Calu3 (cell line): ENCODE measurements around the gene AHCY. TPM values are rescaled to one million over a fixed set of nuclear protein-coding genes. Genes with fewer than 3 reads are reported as not detected.
"Not testable (repeated sequence)": the region's sequence is repeated elsewhere in the genome, so short reads cannot be mapped to it uniquely, and the experiment has no call there.

Experiments used
- BruUV-seq: library from RNA; stranded (reverse); fragments of 400-500 nt; replicated peaks from 2 replicates; lab custom pipeline; 2021; lab: Mats Ljungman, UMichigan
- CTCF ChIA-PET: fragments of 300-600 bp; sonication (Branson Sonifier 250); formaldehyde crosslinking; loops from one replicate; lab custom pipeline; 2022; ENCODE audit warnings: antibody characterized with exemption; lab: Charles Lee
- DNase-seq: peaks from one replicate; pipeline ENCODE4 v3.0.0; 2022
- H3K27ac Mint-ChIP-seq: one replicate; pipeline ENCODE4 v1.8.0; 2022; ENCODE audit warnings: mixed read lengths; ENCODE audit not compliant: unreplicated experiment
- H3K27me3 Mint-ChIP-seq: one replicate; pipeline ENCODE4 v1.8.0; 2022; ENCODE audit warnings: mixed read lengths; ENCODE audit not compliant: unreplicated experiment
- H3K36me3 Mint-ChIP-seq: one replicate; pipeline ENCODE4 v1.8.0; 2022; ENCODE audit warnings: mild to moderate bottlenecking, moderate library complexity, mixed read lengths; ENCODE audit not compliant: insufficient read depth, unreplicated experiment
- H3K4me1 Mint-ChIP-seq: one replicate; pipeline ENCODE4 v1.8.0; 2022; ENCODE audit warnings: mild to moderate bottlenecking, low read depth, mixed read lengths; ENCODE audit not compliant: unreplicated experiment
- H3K4me3 Mint-ChIP-seq: one replicate; pipeline ENCODE4 v1.8.0; 2022; ENCODE audit warnings: mild to moderate bottlenecking, low read depth, moderate library complexity, mixed read lengths; ENCODE audit not compliant: unreplicated experiment
- H3K9me3 Mint-ChIP-seq: one replicate; pipeline ENCODE4 v1.8.0; 2022; ENCODE audit warnings: low read depth, mixed read lengths; ENCODE audit not compliant: unreplicated experiment
- CTCF ChIP-seq: fragments of 200-600 bp; IDR thresholded peaks from one replicate; pipeline ENCODE4 v1.8.0; 2022; ENCODE audit warnings: antibody characterized with exemption; ENCODE audit not compliant: unreplicated experiment
- intact Hi-C: fragments of 100-400 bp; cut with micrococcal nuclease; formaldehyde crosslinking; loops from one replicate; pipeline ENCODE4 v1.10.0; 2022; ENCODE audit not compliant: unreplicated experiment
- total RNA-seq: library from RNA; stranded (reverse); gene quantifications from 2 replicates; pipeline ENCODE4 v1.2.3, GENCODE V29; 2022

Gene AHCY
- total RNA-seq, 1 experiment from 2014 or later = 179 TPM

- Mint-ChIP-seq H3K27me3 (no peaks in the 10 kb centered on the region), H3K4me3 (no peak overlapping the region), H3K27ac (no peak overlapping the region), H3K4me1 (peaks cover 23% of the 10 kb centered on the region), H3K9me3 (no peaks in the 10 kb centered on the region), H3K36me3 (no peaks in the 10 kb centered on the region)
- TF ChIP-seq CTCF = no peak
- intact Hi-C loops = no loop called here
- no TSS peak for BruUV-seq
- CTCF ChIA-PET = interaction anchor here (1.0 to 1.3 kb wide), 2 partner anchors 10 to 17 kb away, joined by 4 read pairs; no protein-coding TSS in a partner anchor
- no peak for DNase-seq
Measured at GRCh38 chr20:34345402-34345736, 42.2 kb upstream of the AHCY start.

GRCh38 chr20:34344238-34344637 lies 41.1 kb upstream of the AHCY start:
- BruUV-seq = no TSS peak
- intact Hi-C loops = no loop called here
- peaks cover 12% of the 10 kb centered on the region for H3K4me1 Mint-ChIP-seq
- no peak for TF ChIP-seq CTCF
- H3K9me3 Mint-ChIP-seq = no peaks in the 10 kb centered on the region
- CTCF ChIA-PET = no interaction called here
- no peak overlapping the region for H3K27ac Mint-ChIP-seq
- no peak for DNase-seq
- H3K4me3 Mint-ChIP-seq = no peak overlapping the region
- H3K36me3 Mint-ChIP-seq = no peaks in the 10 kb centered on the region
- no peaks in the 10 kb centered on the region for H3K27me3 Mint-ChIP-seq

- TF ChIP-seq CTCF = no peak
- Mint-ChIP-seq H3K27me3 (no peaks in the 10 kb centered on the region), H3K27ac (no peak overlapping the region), H3K4me3 (no peak overlapping the region), H3K9me3 (no peaks in the 10 kb centered on the region), H3K4me1 (peaks cover 10% of the 10 kb centered on the region), H3K36me3 (no peaks in the 10 kb centered on the region)
- intact Hi-C loops = no loop called here
- CTCF ChIA-PET = no interaction called here
- no peak for DNase-seq
- no TSS peak for BruUV-seq
Measured at GRCh38 chr20:34343458-34344211, 40.5 kb upstream of the AHCY start.

GRCh38 chr20:34341199-34341598 lies 38.0 kb upstream of the AHCY start:
- H3K36me3 Mint-ChIP-seq, intact Hi-C loops, H3K27ac Mint-ChIP-seq, H3K4me3 Mint-ChIP-seq, DNase-seq, H3K27me3 Mint-ChIP-seq, BruUV-seq, H3K9me3 Mint-ChIP-seq: not testable (repeated sequence)
- CTCF ChIA-PET = interaction anchor here (0.7 kb wide), 1 partner anchor 64 kb away, joined by 4 read pairs; no protein-coding TSS in a partner anchor
- H3K4me1 Mint-ChIP-seq = peaks cover 10% of the 10 kb centered on the region

- H3K9me3 Mint-ChIP-seq, DNase-seq, BruUV-seq, H3K4me3 Mint-ChIP-seq, H3K27me3 Mint-ChIP-seq, H3K27ac Mint-ChIP-seq, intact Hi-C loops, H3K36me3 Mint-ChIP-seq: not testable (repeated sequence)
- CTCF ChIA-PET = interaction anchor here (0.7 kb wide), 1 partner anchor 65 kb away, joined by 4 read pairs; no protein-coding TSS in a partner anchor
- H3K4me1 Mint-ChIP-seq = peaks cover 15% of the 10 kb centered on the region
Measured at GRCh38 chr20:34340726-34341125, 37.6 kb upstream of the AHCY start.
